GM10248 (cell line): Measurements from ENCODE around the gene VWF.
"Not testable (repeated sequence)": the region's sequence is repeated elsewhere in the genome, so short reads cannot be mapped to it uniquely, and the experiment has no call there.

ENCODE experiments used
- CTCF ChIA-PET: fragments of 300-600 bp; sonication (Branson Sonifier 250); formaldehyde crosslinking; extraction: SDS; loops from one replicate; lab custom pipeline; 2021; ENCODE audit warnings: antibody characterized with exemption; lab: Yijun Ruan, JAX
- POLR2A ChIA-PET: fragments of 350-650 bp; sonication (Branson Sonifier 250); formaldehyde crosslinking; extraction: SDS; loops from one replicate; lab custom pipeline; 2020; ENCODE audit warnings: antibody characterized with exemption; lab: Yijun Ruan, JAX
- DNase-seq: peaks from one replicate; pipeline ENCODE4 v3.0.0; 2012; ENCODE audit errors: extremely low spot score
- CTCF ChIP-seq: IDR thresholded peaks from 2 replicates; pipeline ENCODE4 v1.5.1; 2012; ENCODE audit warnings: mild to moderate bottlenecking, low read depth; ENCODE audit errors: extremely low read depth, missing control alignments, control extremely low read depth

VWF gene

GRCh38 chr12:6104842-6105241, 19.6 kb downstream of the VWF start:
- DNase-seq, result no peak
- TF ChIP-seq CTCF, result no peak
- ChIA-PET POLR2A (no interaction called here), CTCF (no interaction called here)

- no peak for DNase-seq
- TF ChIP-seq CTCF, result no peak
- ChIA-PET POLR2A (no interaction called here), CTCF (no interaction called here)
These were observed 20.4 kb downstream of the VWF start for GRCh38 chr12:6104027-6104426.

- DNase-seq, POLR2A ChIA-PET: not testable (repeated sequence)
- CTCF ChIA-PET, result interaction anchor here (1.0 kb wide), 1 partner anchor 28 kb away, joined by 3 read pairs; no protein-coding TSS in a partner anchor
These were observed 22.4 kb downstream of the VWF start for GRCh38 chr12:6102021-6102420.

- CTCF ChIA-PET, result no interaction called here
- POLR2A ChIA-PET, result no interaction called here
- DNase-seq, result no peak
- no peak for TF ChIP-seq CTCF
These were observed 25.2 kb downstream of the VWF start for GRCh38 chr12:6099316-6099715.

GRCh38 chr12:6097411-6097810, 27.1 kb downstream of the VWF start:
- no peak for TF ChIP-seq CTCF
- POLR2A ChIA-PET, result no interaction called here
- DNase-seq, result no peak
- CTCF ChIA-PET, result no interaction called here

GRCh38 chr12:6096527-6096926, 27.9 kb downstream of the VWF start:
- POLR2A ChIA-PET, result no interaction called here
- no peak for TF ChIP-seq CTCF
- DNase-seq, result no peak
- CTCF ChIA-PET, result interaction anchor here (1.3 kb wide), 1 partner anchor 108 kb away, joined by 4 read pairs; no protein-coding TSS in a partner anchor

- ChIA-PET POLR2A (interaction anchor here (0.6 kb wide), 1 partner anchor 14 kb away, joined by 3 read pairs; no protein-coding TSS in a partner anchor), CTCF (no interaction called here)
- no peak for DNase-seq
- TF ChIP-seq CTCF, result no peak
These were observed 29.2 kb downstream of the VWF start for GRCh38 chr12:6095269-6095668.
